Measurements from ENCODE around the gene ATXN2L. TPM values are rescaled to one million over a fixed set of nuclear protein-coding genes. Genes with fewer than 3 reads are reported as not detected.

Gene ATXN2L
- total RNA-seq, 1 experiment from 2014 or later = 309 TPM

- Histone ChIP-seq H3K27me3 (ENCODE audit: insufficient read depth, low read length) (no peaks in the 10 kb centered on the region), H3K79me2 (ENCODE audit: insufficient read depth, low read length) (no peaks in the 10 kb centered on the region), H2BK120ac (ENCODE audit: low read depth, low read length, poor library complexity, severe bottlenecking) (no peak overlapping the region), H3K9me3 (ENCODE audit: control insufficient read depth, low read depth, low read length) (no peaks in the 10 kb centered on the region), H3K18ac (ENCODE audit: insufficient read length, low read depth, low read length) (no peak overlapping the region), H3K79me1 (ENCODE audit: insufficient read depth, low read depth, low read length, poor library complexity, severe bottlenecking) (no peaks in the 10 kb centered on the region), H4K20me1 (ENCODE audit: control insufficient read depth, insufficient read depth, insufficient read length) (no peaks in the 10 kb centered on the region), H3K23me2 (ENCODE audit: insufficient read length, low read depth, low read length, poor library complexity, severe bottlenecking) (no peaks in the 10 kb centered on the region), H2BK5ac (ENCODE audit: insufficient read length, low read length) (no peak overlapping the region), H4K91ac (ENCODE audit: insufficient read length, low read depth, low read length) (no peak overlapping the region), H2BK12ac (ENCODE audit: insufficient read length, low read depth, low read length) (no peak overlapping the region), H3K23ac (ENCODE audit: insufficient read length, low read depth, low read length) (no peak overlapping the region), H3K9ac (ENCODE audit: extremely low read depth, insufficient read length, low read length) (no peak overlapping the region), H2BK15ac (ENCODE audit: low read depth, low read length) (no peak overlapping the region), H3T11ph (ENCODE audit: low read length) (no peak overlapping the region), H2AK5ac (ENCODE audit: insufficient read length, low read length) (no peak overlapping the region), H3K4me1 (ENCODE audit: insufficient read depth, low read length) (no peaks in the 10 kb centered on the region), H3K4ac (ENCODE audit: low read depth, low read length) (no peak overlapping the region), H3K14ac (ENCODE audit: insufficient read depth, low read length) (no peak overlapping the region), H2BK20ac (ENCODE audit: low read depth, low read length, poor library complexity, severe bottlenecking) (no peak overlapping the region), H3K56ac (ENCODE audit: insufficient read length, low read depth, low read length) (no peak overlapping the region), H3K4me2 (ENCODE audit: insufficient read depth, insufficient read length, low read length) (no peak overlapping the region), H4K8ac (replicated peaks; ENCODE audit: insufficient read length, low read depth, low read length) (no peak overlapping the region), H4K5ac (ENCODE audit: insufficient read length, low read depth, low read length) (no peak overlapping the region), H3K27ac (ENCODE audit: insufficient read length, low read depth, low read length) (no peak overlapping the region), H2AFZ (ENCODE audit: low read length) (no peak overlapping the region)
- H3K27me3 Mint-ChIP-seq (ENCODE audit: low read depth) = no peaks in the 10 kb centered on the region; the same call in 1 of the 2 replicates
- no peak for TF ChIP-seq CTCF (conservative IDR thresholded peaks at IDR 0.05)
- no peaks in the 10 kb centered on the region for H3K9me3 Mint-ChIP-seq
- DNase-seq = no peak
- H3K4me1 Mint-ChIP-seq = no peaks in the 10 kb centered on the region
- H3K27ac Mint-ChIP-seq = peak overlapping the region in 1 of 3 experiments; percentile 68; a peak in 2 of 7 replicates
- no CpG with 5 or more reads among the region's 7 CpGs for WGBS (ENCODE audit: extremely low coverage, insufficient read length, low lambda C conversion rate)
- no peak overlapping the region for H3K4me3 Mint-ChIP-seq
- peaks cover 36 to 81% (median 68%) of the 10 kb centered on the region in 3 experiments for H3K36me3 Mint-ChIP-seq (ENCODE audit: insufficient read depth in 1 of 3, low read depth in 3 of 3)
Observed at GRCh38 chr16:28837672-28838557, 15.1 kb downstream of the ATXN2L start.

Measured in H9 (cell line).